ENCODE results near the gene HS3ST4.

HS3ST4 gene

DNA sequence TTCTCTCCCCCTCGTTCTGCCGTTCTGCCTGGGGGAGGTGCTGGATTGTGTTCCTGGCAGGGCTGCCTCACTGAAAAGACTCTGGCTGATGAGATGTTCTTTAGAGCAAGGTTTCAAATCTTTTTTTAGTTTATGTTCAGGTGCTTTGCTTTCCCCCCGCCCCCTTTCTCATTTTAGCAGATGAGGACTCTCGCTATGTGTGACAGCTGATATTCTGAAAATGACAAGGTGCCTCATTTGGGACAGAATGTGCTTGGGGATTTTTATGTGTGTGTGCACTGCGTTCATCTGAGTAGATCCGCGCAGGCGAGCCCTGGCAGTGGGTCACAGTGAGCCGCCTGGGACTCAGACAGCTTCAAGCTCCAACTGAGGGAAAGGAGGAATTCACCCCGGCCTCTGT lies 205.9 kb downstream of the HS3ST4 start:
- no peak for DNase-seq

DNA sequence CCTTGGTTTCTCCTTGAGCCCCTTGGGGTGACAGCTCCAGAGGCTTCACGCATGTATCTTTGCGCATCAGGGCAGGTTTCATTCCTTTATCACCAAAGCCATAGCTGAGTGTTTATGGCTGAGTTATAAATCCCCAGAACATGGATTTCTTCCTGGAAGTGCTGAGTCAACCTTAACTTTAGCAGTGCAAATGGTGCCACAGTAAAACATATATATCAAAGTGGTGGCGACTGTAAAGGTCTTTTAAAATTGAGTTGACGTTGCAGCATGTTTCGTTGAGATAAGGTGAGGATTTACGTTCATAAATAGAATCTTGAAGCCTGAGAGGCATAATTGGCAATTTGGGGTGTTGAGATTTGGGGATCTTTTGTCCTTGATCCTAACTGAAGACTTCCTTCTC lies 214.1 kb downstream of the HS3ST4 start:
- DNase-seq, result no peak

DNA sequence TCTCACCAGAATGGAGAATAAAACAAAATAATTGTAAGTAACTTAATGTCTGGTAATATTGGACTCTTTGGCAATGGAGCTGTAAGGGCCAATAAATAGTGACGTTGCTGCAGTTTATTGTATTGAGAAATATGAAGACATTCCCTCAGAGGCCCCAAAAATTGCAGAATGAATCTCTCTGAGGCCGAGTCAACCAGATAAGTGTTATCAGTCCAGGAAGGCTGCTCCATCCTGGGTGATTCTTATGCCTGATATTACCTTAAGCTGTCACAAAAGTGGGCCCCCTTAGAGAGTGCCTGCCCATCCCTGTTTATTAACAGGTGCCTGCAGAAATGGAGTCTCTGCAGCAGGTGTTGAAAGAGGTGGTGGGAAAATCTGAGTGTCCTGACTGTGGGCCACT lies 219.2 kb downstream of the HS3ST4 start:
- no peak for DNase-seq

DNA sequence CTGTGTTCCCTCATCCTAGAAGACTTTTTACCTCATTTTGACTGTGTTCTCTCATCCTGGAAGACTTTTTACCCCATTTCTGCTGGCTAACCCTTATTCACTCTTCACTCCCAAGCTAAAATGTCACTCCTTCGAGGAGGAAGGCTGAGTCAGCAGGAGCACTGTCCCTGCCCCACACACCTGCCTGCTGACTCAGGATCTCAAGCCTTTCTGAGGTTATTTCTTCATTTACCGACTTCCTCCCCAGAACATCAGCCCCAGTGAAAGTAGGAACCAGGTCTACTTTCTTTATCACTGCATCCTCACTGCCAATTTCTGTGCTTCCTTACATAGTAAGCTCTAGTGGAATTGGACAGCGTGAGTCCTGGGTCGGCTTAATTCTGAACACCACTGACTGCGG lies 220.6 kb downstream of the HS3ST4 start:
- no peak for DNase-seq

DNA sequence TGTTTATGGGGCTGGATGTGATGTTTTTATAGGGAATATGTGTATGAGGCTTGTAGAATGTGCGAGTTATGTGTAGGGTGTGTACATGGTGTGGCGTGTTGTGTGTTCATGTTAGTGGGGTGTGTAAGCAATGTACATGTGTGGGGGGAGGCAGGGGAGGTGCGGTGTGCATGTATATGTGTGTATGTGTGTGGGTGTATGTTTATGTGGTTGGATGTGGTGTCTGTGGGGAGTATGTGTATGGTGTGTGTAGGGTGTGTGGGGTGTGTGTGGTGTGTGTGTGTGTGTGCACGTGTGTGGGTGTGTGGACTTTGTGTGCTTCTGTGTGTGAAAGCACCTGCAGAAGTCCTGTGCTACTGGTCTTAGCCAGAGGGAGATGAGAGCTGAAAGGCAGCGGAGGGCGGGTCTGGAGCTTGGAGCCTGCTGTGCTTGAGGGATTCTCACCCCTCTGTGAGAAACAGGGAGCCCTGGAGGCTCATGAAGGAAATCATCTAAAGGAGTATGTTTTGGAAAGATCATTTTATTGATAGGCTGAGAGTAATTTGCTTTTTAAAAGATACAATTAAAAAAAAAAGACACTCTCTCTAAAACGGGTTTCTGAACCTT lies 222.7 kb downstream of the HS3ST4 start:
- DNase-seq, result no peak

DNA sequence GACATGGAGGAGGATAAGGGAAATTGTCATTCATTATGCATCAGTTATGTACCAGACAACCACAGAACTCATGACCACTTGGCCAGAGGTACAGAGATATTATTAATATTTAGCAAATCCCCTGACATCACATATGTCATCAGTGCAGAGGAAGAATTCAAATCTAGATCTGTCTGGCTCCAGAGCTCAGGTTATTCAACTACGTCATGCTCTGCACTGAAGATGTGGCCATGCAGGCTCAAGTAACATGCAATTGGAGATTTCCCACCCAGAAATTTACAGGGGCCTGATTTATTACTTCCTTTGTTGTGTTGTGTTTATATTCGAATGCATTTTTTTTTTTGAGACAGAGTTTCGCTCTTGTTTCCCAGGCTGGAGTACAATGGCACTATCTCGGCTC lies 224.3 kb downstream of the HS3ST4 start:
- no peak for DNase-seq

DNA sequence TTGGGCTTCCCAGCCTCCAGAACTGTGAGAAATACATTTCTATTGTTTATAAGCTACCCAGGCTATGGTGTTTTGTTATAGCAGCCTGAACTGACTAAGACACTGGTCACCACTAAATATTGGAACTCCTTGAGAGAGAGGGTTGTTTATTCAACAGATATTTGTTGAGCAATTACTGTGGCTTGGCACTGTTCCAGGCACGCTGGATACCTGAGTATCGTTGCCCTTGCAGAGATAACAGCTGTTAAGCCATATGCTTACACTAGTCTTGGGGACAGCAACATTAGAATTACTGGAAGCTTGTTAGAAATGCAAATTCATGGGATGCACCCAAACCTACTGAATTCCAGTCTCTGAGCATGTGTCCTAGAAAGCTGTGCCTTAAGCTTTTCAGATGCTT lies 230.7 kb downstream of the HS3ST4 start:
- no peak for DNase-seq

DNA sequence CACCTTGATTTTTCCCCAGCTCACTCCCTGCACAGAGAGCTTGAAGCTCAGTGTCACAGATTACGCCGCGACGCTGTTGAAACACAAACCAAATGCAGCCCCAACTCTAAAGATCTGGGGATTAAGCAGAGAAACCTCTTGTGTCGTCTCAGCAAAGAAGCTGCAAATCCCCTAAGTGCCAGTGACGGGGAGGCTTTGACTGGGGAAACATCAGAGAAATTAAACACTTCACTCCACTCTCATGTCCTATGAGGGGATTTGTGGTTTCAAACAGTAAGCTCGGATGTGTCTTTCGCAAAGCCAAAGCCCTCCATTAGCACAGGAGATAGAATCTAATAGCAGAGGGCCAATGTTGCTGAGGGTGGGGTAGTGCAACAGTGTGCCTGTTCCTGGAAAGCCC lies 233.7 kb downstream of the HS3ST4 start:
- DNase-seq, result no peak

DNA sequence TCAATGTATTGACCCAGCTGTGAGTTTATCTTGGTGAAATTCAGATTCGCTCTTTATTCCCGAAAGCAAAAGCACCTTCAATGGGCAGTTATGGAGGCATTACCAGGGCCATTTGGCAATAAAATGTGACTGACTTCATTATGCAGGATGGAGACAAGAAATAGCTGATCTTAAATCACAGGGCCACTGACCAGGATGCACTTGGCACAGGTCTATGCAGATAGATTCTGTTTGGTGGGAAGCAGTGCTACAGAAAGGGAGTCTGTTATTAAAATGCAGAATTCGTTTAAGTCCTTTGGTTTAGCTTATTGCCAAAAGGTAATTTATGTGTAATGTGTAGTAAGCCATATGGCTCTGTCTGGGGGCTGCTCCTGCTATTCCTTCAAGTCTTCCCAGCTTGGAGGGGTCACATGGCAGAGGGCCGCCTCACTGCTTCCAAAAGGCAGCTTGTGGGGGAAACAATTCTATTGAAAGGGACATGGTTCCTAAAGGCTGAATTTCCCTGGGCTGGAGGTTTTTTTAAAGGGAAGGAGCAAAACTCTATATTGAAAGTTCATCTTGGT lies 239.8 kb downstream of the HS3ST4 start:
- DNase-seq, result no peak

DNA sequence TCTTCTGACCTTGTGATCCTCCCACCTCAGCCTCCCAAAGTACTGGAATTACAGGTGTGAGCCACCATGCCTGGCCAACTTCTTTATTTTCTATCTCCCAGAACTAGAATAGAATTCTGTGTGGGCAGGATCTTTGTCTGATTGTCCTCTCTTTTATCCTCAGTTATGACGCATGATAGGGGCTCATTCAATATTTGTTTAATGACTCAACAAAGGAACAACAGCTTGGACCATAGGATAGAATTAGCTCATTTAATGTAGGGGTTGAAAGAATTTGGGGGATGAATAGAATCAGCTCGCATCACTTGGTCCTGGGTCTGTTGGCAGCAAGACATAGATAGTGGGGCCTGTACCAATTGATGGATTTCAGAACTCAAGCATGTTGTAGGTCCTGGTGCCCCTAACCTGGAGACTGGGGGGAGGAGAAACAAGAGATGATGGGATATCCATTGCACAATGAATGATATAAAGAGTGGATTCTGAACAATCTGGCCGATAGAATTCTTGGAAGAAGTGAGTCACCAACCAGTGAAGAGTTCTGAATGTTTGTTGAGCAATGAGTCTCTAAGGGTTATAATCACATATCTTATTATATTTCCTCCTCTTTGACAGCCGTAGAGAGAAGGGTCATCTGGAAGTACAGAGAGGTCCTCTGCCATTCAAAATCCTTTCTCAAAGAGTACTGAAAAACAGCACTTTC lies 250.2 kb downstream of the HS3ST4 start:
- DNase-seq, result no peak

DNA sequence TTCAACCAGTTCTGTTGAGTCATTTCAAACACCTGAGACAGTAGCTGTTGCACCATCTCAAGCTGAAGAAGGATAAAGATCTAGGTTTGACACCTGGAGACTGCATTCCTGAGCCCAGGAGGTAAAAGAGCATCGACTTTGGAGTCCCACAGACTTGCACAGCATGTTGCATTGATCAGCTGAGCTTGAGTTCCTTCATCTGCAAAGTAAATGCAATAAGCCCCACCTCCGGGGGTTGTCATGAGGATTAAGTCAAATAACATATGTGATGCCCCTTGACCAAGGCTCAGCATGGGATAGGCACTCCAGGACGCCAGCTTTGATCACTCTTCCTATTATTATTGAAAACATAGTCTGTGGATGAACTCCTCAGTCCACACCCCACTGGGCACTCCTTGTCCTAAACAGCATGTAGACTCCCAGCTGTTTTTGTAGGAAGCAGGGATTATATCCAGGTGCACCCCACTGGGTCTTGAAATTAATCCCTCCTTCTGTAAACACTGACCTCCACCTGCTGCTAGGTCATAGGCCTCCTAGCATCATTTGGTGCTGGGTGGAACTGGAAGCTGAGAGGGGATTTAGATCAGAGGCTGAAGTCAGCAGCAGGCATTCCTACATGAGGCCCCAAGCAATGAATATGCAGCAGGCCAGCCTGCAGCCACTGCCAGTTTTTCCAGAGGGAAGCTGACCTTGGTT lies 259.0 kb downstream of the HS3ST4 start:
- no peak for DNase-seq

DNA sequence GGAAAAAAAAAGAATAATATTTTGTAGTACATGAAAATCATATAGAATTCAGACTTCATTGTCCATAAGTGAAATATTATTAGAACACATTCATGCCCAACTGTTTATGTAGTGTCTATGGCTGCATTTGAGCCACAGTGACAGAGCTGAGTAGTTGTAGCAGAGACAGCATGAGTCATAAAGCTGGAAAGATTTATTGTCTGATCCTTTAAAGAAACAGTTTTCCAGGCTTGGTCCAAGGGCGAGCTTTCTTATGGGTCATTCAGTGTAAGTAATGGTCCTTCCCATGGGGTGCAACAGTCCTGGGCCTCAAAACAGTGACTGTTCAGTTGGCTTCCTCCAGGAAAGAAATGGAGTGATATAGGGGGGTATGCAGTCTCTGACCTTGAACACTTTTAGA lies 260.2 kb downstream of the HS3ST4 start:
- no peak for DNase-seq

DNA sequence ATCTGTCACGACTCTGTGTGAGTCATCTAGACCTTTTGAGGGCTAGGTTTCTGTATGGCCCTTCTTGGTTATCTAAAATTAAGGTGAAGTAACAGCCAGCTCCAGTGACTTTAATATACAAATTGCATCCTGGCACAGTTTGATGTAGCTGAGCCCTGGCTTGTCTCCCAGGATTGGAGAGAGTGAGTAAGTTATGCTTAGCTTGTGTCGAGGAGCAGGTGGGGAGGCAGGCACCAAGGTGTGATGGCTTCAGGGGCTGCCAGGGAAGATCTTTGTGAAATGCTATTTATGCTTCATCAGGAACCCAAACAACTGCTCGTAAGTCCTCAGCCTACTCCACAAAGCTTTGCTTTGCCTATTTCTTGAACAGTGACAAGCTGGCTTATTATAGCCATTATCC lies 261.2 kb downstream of the HS3ST4 start:
- no peak for DNase-seq

DNA sequence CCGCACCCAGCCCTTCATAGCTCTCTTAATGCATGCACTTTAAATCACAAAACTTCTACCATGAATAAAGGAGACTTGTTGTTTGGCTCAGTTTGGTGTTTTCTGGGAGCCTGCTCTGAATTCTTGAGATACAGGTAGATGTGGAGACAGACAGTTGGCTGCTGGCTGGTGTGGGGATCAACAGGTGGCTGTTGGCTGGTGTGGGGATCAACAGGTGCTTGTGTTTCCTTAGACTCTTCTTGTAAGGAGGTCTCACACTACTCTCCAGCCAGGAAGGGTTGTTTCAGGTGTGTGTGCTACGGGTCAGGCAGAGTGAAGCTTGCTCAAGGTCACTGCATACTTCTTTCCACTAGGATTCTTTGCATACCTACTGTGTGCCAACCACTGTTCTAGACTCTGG lies 265.9 kb downstream of the HS3ST4 start:
- DNase-seq, result no peak

DNA sequence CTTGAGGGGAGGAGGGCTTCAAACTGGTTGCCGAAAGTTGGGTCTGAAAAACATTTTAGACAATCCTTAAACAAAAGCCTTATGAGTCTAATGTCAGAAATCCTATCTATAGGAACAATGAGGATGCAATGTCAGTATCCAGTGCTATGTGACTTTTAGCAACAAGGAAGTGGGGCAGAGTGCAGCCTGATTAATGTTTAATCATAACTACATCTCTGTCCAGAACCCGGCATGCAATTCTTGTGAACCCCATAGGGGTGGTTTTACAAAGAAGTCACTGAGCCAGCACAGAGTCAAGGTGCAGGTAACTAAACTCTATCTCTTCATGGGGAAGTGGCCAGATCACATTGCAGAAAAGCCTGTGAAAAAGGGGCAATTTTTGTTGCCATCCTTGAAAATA lies 267.5 kb downstream of the HS3ST4 start:
- no peak for DNase-seq

DNA sequence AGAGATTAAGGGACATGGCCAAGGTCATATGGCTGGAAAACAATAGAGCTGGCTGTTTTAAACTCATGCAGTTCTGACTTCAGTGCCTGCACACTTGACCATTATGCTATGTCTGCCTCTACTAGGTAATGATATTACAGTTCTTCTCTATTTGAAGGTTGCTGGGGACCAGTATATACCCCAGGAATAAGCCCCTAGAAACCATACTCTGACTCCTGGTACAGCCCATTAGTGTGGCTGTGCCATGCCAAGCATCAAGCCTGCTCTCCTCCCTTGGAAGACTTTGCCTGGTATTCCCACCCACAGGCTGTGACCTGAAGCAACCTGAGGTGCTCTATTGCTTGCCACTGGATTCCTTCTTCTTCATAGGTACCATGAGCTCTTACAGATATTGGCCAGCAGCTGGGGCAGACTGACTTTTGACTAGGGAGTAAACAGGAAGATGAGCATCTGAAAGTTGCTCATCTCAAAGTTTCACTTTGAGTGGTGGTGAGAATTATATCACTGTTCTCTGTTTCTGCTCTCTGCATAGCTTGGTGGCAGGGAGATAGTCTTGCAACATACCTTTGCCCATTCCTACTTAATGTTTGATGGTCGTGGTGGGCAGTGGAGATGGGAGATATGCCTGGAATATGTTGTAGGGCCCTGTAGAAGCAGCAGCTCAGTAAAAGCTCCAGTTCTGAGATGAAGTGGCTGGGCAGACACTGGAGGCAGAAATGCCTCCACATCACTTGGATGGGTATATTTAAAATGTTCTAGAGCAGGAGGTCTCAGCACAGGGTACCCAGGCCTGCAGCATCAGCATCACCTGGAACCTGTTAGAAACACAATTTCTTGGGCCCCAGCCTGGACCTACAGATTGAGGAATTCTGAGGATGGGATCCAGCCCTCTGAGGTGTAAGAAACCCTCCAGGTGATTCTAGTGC lies 274.7 kb downstream of the HS3ST4 start:
- no peak for DNase-seq

DNA sequence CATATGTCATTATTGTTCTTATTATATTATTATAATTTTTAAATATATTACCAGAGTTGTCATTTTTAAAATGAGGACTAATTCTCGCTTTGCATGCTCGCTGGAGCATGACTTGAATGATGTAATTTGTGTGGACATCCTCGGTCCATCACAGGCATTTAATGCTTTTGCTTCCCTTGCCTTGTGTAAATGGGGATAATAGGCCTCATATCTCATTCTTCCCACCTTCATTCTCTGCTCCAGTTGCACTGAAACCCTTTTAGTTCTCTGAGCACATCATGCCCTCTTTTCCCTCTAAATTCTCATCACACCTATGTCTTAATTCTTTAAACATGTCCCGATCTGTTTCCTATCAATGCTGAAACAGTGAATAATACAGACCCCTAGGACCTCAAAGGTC lies 285.4 kb downstream of the HS3ST4 start:
- no peak for DNase-seq

DNA sequence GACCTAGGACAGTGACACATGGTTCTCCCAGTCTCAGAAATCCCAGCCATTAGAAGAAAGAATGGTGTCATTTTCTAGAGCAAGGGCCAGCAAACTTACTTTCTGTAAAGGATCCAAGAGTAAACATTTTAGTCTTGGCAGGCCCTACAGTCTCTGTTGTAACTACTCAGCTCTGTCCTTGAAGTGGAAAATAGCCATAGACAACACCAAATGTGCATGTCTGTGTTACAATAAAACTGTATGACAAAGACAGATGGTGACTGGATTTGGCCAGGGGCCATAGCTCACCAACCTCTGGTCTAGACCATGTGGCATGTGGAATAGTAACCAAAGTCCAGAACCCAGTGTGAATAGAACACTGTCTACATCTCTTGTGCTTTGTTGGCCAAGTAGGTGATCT lies 286.5 kb downstream of the HS3ST4 start:
- DNase-seq, result no peak

DNA sequence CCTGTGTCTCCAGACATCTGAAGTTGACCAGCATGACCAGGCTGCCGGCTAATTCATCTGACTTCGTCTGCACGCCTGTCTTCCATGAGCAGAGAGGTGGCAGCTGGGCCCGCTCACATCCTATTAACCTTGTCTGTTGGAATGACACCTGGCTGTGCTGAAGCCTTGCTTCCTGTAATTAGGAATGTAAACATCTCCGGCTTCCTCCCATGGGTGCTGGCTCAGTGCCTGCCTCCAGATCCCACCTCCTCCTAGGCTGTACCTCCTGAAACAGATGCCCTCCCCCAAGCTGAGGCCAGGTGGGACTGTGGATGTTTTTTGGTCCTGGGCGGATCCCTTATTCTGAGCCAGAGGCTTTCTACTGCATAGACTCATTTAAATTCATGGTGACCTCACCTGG lies 296.3 kb downstream of the HS3ST4 start:
- no peak for DNase-seq

DNA sequence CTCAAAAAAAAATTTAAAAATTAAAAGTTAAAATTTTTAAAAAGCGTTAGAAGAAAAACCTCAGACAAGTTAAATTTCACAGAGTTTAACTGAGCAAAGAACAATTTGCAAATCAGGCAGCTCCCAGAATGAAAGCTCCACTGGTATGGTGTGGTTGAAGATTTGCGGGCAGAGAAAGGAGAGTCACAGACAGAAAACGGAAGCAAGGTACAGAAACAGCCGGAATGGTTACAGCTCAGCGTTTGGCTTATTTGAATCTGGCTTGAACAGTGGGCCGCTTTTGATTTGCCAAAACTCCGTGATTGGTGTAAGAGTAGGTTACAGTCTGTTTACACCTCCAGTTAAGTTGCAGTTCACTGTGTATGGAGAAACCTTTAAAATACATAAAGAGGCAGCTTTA lies 297.1 kb downstream of the HS3ST4 start:
- no peak for DNase-seq

DNA sequence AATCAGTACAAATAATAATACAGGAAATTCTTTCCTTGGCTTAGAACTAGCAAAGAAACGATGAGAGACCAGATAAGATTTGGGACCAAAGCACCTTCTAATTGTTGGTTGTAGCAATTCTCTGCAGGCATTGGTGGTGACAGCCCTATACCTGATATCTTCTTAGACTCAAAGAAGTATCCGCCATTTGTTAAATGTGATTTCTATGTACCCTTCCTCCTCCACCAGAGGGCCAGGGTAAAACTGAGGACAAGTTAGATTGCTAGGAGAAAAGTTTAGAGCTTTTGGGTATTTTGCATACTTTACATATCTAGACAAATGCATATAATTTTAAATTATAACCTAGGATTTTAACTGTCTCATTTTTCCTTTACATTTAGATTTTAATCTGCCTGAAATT lies 304.3 kb downstream of the HS3ST4 start:
- no peak for DNase-seq

DNA sequence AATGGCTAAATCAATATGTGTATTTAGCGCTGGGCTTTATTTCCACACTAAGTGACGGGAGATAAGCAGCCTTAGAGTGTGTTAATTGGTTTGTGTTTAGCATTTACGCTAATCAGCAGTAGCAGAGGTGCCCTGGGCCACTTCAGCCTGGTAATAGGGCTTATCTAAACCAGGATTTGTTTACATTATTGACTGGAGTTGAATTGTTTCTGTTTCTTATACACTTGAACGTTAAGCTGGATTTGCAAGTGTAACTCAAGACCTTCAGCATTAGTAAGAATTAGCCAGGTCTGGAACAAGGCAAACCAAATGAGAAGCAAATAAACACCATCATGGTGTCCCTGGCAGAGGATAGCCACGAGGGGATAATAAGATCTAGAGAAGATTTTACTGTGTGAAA lies 313.6 kb downstream of the HS3ST4 start:
- DNase-seq, result no peak

DNA sequence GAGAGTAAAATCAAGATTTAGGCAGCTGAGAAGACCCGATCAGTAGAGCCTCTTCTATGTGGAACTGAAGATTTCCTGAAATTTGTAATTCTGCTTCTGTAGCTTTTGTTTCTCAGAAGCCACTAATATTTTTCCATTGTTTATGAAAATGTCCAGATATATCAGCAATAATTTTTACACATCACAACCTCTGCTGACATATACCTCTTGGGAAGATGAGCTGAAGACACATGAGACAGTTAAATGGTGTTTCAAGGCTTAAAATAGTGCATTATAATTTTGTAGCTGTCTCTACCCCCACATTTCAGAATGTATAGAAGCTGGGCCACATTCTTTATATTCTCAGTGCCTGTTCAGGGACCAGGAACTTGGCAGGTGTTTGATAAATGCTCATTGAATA lies 320.6 kb downstream of the HS3ST4 start:
- DNase-seq, result no peak

Measured in activated gamma-delta T cell (primary cell).